HL-60/S4 (cell line): ENCODE data around the gene YEATS2.

Experiments
- in situ Hi-C: fragments of 300-500 bp; cut with MboI; formaldehyde crosslinking; loops from 2 replicates; pipeline ENCODE4 v1.14.3; 2022; ENCODE audit warnings: low sequenced_read_pairs

YEATS2 gene

GRCh38 chr3:183828538-183828870 is 130.9 kb downstream of the YEATS2 start:
- in situ Hi-C loops: no loop called here

GRCh38 chr3:183829466-183829865 is 131.9 kb downstream of the YEATS2 start:
- in situ Hi-C loops: no loop called here

- in situ Hi-C loops: no loop called here
Observed at GRCh38 chr3:183830187-183830586, 132.6 kb downstream of the YEATS2 start.

GRCh38 chr3:183833516-183833915 is 135.9 kb downstream of the YEATS2 start:
- in situ Hi-C loops: no loop called here

GRCh38 chr3:183837390-183837789 is 139.8 kb downstream of the YEATS2 start:
- in situ Hi-C loops: no loop called here

GRCh38 chr3:183837894-183838293 is 140.3 kb downstream of the YEATS2 start:
- in situ Hi-C loops: no loop called here

GRCh38 chr3:183839751-183840150 is 142.2 kb downstream of the YEATS2 start:
- in situ Hi-C loops: no loop called here

GRCh38 chr3:183844606-183845005 is 147.0 kb downstream of the YEATS2 start:
- in situ Hi-C loops: no loop called here

GRCh38 chr3:183845090-183845489 is 147.5 kb downstream of the YEATS2 start:
- in situ Hi-C loops: no loop called here

GRCh38 chr3:183845608-183846288 is 148.2 kb downstream of the YEATS2 start:
- in situ Hi-C loops: no loop called here

- in situ Hi-C loops: no loop called here
Observed at GRCh38 chr3:183854318-183855035, 156.9 kb downstream of the YEATS2 start.

- in situ Hi-C loops: no loop called here
Observed at GRCh38 chr3:183857863-183858262, 160.3 kb downstream of the YEATS2 start.
